HL-60 (cell line): ENCODE data around the gene PCGF2.

ENCODE experiments used
- DNase-seq, 2 experiments: peaks; one replicate each; pipeline ENCODE4 v3.0.0-alpha.2; 2010 to 2020; ENCODE audit warnings: low read depth in 1 of 2, low spot score in 1 of 2
- H3K27ac ChIP-seq: fragments of 250-450 bp; sonication (Bioruptor Pico); replicated peaks from 2 replicates; pipeline ENCODE4 v1.5.1; 2020; ENCODE audit warnings: mild to moderate bottlenecking, moderate library complexity
- H3K27me3 ChIP-seq: fragments of 250-450 bp; sonication (Bioruptor Pico); 2 replicates; pipeline ENCODE4 v1.5.1; 2021; ENCODE audit warnings: mild to moderate bottlenecking, moderate library complexity; ENCODE audit not compliant: insufficient read depth, poor library complexity, severe bottlenecking
- H3K4me3 ChIP-seq: replicated peaks from 2 replicates; pipeline ENCODE4 v1.5.1; 2011; ENCODE audit warnings: mild to moderate bottlenecking, control low read depth, low read length; ENCODE audit not compliant: insufficient read depth
- CTCF ChIP-seq: IDR thresholded peaks from one replicate; pipeline ENCODE4 v1.5.1; 2011; ENCODE audit warnings: low read length, control low read depth, inconsistent platforms; ENCODE audit not compliant: insufficient read depth
- GABPA ChIP-seq: IDR thresholded peaks from 2 replicates; pipeline ENCODE4 v1.6.1; 2012; ENCODE audit warnings: low read depth
- POLR2AphosphoS5 ChIP-seq: IDR thresholded peaks from 2 replicates; pipeline ENCODE4 v1.6.1; 2012; ENCODE audit warnings: low read depth
- REST ChIP-seq: IDR thresholded peaks from 2 replicates; pipeline ENCODE4 v1.6.1; 2012; ENCODE audit warnings: low read depth; ENCODE audit not compliant: insufficient replicate concordance
- SPI1 ChIP-seq: IDR thresholded peaks from 2 replicates; pipeline ENCODE4 v1.6.1; 2012; ENCODE audit warnings: low read depth, mild to moderate bottlenecking, borderline replicate concordance

Gene PCGF2

GRCh38 chr17:38733982-38734973, 13.9 kb downstream of the PCGF2 start:
- H3K4me3 ChIP-seq, result no peak overlapping the region
- no peak overlapping the region for H3K27ac ChIP-seq
- TF ChIP-seq CTCF (peak; percentile 5), SPI1 (no peak), POLR2AphosphoS5 (no peak), REST (no peak)
- DNase-seq, result no peak
- H3K27me3 ChIP-seq, result no peaks in the 10 kb centered on the region

GRCh38 chr17:38733282-38733981, 14.7 kb downstream of the PCGF2 start:
- no peak overlapping the region for H3K27ac ChIP-seq
- no peaks in the 10 kb centered on the region for H3K27me3 ChIP-seq
- no peak for TF ChIP-seq CTCF
- TF ChIP-seq SPI1, result no peak
- no peak for TF ChIP-seq REST
- TF ChIP-seq GABPA, result no peak
- no peak for TF ChIP-seq POLR2AphosphoS5

GRCh38 chr17:38732376-38733281, 15.5 kb downstream of the PCGF2 start:
- no peak for TF ChIP-seq POLR2AphosphoS5
- TF ChIP-seq REST, result no peak
- TF ChIP-seq SPI1, result no peak
- no peak for TF ChIP-seq CTCF
- no peak for TF ChIP-seq GABPA
- no peaks in the 10 kb centered on the region for H3K27me3 ChIP-seq
- no peak overlapping the region for H3K4me3 ChIP-seq
- DNase-seq, result no peak
- no peak overlapping the region for H3K27ac ChIP-seq

More at GRCh38 chr17:38733282-38733981, 14.7 kb downstream of the PCGF2 start:
- DNase-seq, result no peak
- no peak overlapping the region for H3K4me3 ChIP-seq
